ENCODE data around the gene DAAM1. TPM values are rescaled to one million over a fixed set of nuclear protein-coding genes. Genes with fewer than 3 reads are reported as not detected.

DAAM1 gene
- polyA plus RNA-seq, 1 of the 3 experiments (the other 2 are of a cell fraction) = 5.1 TPM

- ChIA-PET CTCF (no interaction called here), POLR2A (no interaction called here)
These were observed 26.3 kb downstream of the DAAM1 start for GRCh38 chr14:59214702-59215302.

More at GRCh38 chr14:59214702-59215302, 26.3 kb downstream of the DAAM1 start:
- Histone ChIP-seq H3K9me2 (no peaks in the 10 kb centered on the region), H3K36me3 (replicated peaks in 1 of 2; ENCODE audit: control insufficient read depth in 1 of 2, insufficient read depth in 2 of 2, low read length in 1 of 2) (no peaks in the 10 kb centered on the region), H3K27ac (ENCODE audit: low read depth in 2 of 2, low read length in 1 of 2) (no peak overlapping the region), H3K4me2 (no peak overlapping the region), H3K9ac (no peak overlapping the region), H3K4me1 (ENCODE audit: control insufficient read depth in 1 of 2, insufficient read depth in 2 of 2, low read depth in 1 of 2, low read length in 1 of 2) (peaks cover 3 to 9% of the 10 kb centered on the region in 2 experiments; a peak in 2 of 4 replicates), H4K20me1 (ENCODE audit: insufficient read depth) (no peaks in the 10 kb centered on the region; the same call in 1 of the 2 replicates), H3K79me2 (ENCODE audit: insufficient read depth) (peaks cover 26% of the 10 kb centered on the region; the same call in 1 of the 2 replicates), H2AFZ (ENCODE audit: low read depth) (no peak overlapping the region), H3K27me3 (ENCODE audit: insufficient read depth) (no peaks in the 10 kb centered on the region), H3F3A (replicated peaks; ENCODE audit: insufficient read depth) (peaks cover 2% of the 10 kb centered on the region), H3K4me3 (ENCODE audit: low read depth in 2 of 2, low read length in 1 of 2) (no peak overlapping the region), H3K9me3 (no peaks in the 10 kb centered on the region)
- no peak for TF ChIP-seq EZH2phosphoT487 (IDR thresholded peaks at IDR 0.05; ENCODE audit: borderline replicate concordance, low read depth)
- TF ChIP-seq NFIC (IDR thresholded peaks at IDR 0.05; ENCODE audit: borderline replicate concordance) = no peak
- TF ChIP-seq USF2 (IDR thresholded peaks at IDR 0.05; ENCODE audit: borderline replicate concordance, low read depth, low read length) = no peak
- TF ChIP-seq REST (IDR thresholded peaks at IDR 0.05; ENCODE audit: low read depth, low read length) = no peak
- no peak for TF ChIP-seq TAF1 (IDR thresholded peaks at IDR 0.05; ENCODE audit: borderline replicate concordance, low read depth, low read length)
- TF ChIP-seq YY1 (IDR thresholded peaks at IDR 0.05; ENCODE audit: low read depth) = no peak
- no peak for TF ChIP-seq TCF12 (IDR thresholded peaks at IDR 0.05)
- no peak for TF ChIP-seq MAX (IDR thresholded peaks at IDR 0.05; ENCODE audit: low read depth)
- no peak for TF ChIP-seq SMC3 (IDR thresholded peaks at IDR 0.05; ENCODE audit: low read depth, low read length)
- TF ChIP-seq RCOR1 (IDR thresholded peaks at IDR 0.05; ENCODE audit: low read length) = no peak
- WGBS (ENCODE audit: low lambda C conversion rate) = 98% methylated on average over 3 of the region's 3 CpGs
- no peak for DNase-seq
